CD8-positive, alpha-beta memory T cell (primary cell): ENCODE results near the gene PCNT. TPM values are rescaled to one million over a fixed set of nuclear protein-coding genes. Genes with fewer than 3 reads are reported as not detected.

Experiments
- CTCF ChIA-PET: fragments of 350-600 bp; sonication (Branson Sonifier 250); formaldehyde crosslinking; loops from one replicate; lab custom pipeline; 2021; ENCODE audit warnings: antibody characterized with exemption; lab: Charles Lee
- POLR2A ChIA-PET: fragments of 350-600 bp; sonication (Branson Sonifier 250); formaldehyde crosslinking; loops from one replicate; lab custom pipeline; 2021; ENCODE audit warnings: antibody characterized with exemption; lab: Charles Lee
- DNase-seq, 5 donors: peaks; one replicate each; pipeline versions ENCODE4 v3.0.0 to v3.0.0-alpha.2; 2020 to 2022; ENCODE audit warnings: mixed read lengths in 1 of 5
- H3K27ac ChIP-seq: one replicate; pipeline ENCODE4 v1.7.0; 2013; ENCODE audit warnings: low read depth, mild to moderate bottlenecking, low read length, moderate library complexity
- H3K27me3 ChIP-seq: 2 replicates; pipeline ENCODE4 v1.7.0; 2013; ENCODE audit warnings: low read length, mild to moderate bottlenecking; ENCODE audit not compliant: insufficient read depth, poor library complexity, severe bottlenecking
- H3K36me3 ChIP-seq: 2 replicates; pipeline ENCODE4 v1.7.0; 2013; ENCODE audit warnings: mild to moderate bottlenecking, low read length, moderate library complexity; ENCODE audit not compliant: insufficient read depth
- H3K4me1 ChIP-seq: 2 replicates; pipeline ENCODE4 v1.7.0; 2013; ENCODE audit warnings: mild to moderate bottlenecking, low read length, moderate library complexity; ENCODE audit not compliant: insufficient read depth
- H3K4me3 ChIP-seq: 2 replicates; pipeline ENCODE4 v1.7.0; 2013; ENCODE audit warnings: mild to moderate bottlenecking, low read length
- H3K9me3 ChIP-seq: 2 replicates; pipeline ENCODE4 v1.7.0; 2013; ENCODE audit warnings: mild to moderate bottlenecking, low read length
- H3K27ac Mint-ChIP-seq, 8 donors: one replicate each; pipeline ENCODE4 v1.8.0; 2020 to 2021; ENCODE audit warnings: mixed read lengths in 8 of 8, mild to moderate bottlenecking in 6 of 8, inconsistent platforms in 3 of 8, moderate library complexity in 3 of 8
- H3K27me3 Mint-ChIP-seq, 2 donors: one replicate each; pipeline ENCODE4 v1.8.0; 2020 to 2021; ENCODE audit warnings: mixed read lengths in 2 of 2, mild to moderate bottlenecking in 1 of 2, moderate library complexity in 1 of 2
- H3K36me3 Mint-ChIP-seq, 3 donors: one replicate each; pipeline ENCODE4 v1.8.0; 2020 to 2021; ENCODE audit warnings: mixed read lengths in 3 of 3, inconsistent platforms in 1 of 3, mild to moderate bottlenecking in 1 of 3
- H3K4me1 Mint-ChIP-seq, 3 donors: one replicate each; pipeline ENCODE4 v1.8.0; 2020 to 2021; ENCODE audit warnings: mixed read lengths in 3 of 3, inconsistent platforms in 1 of 3, mild to moderate bottlenecking in 1 of 3
- H3K4me3 Mint-ChIP-seq, 7 donors: one replicate each; pipeline ENCODE4 v1.8.0; 2020 to 2021; ENCODE audit warnings: mixed read lengths in 7 of 7, mild to moderate bottlenecking in 6 of 7, moderate library complexity in 4 of 7, inconsistent platforms in 2 of 7
- H3K9me3 Mint-ChIP-seq, 5 donors: one replicate each; pipeline ENCODE4 v1.8.0; 2020 to 2022; ENCODE audit warnings: mixed read lengths in 5 of 5, mild to moderate bottlenecking in 3 of 5, moderate library complexity in 2 of 5, inconsistent platforms in 1 of 5
- polyA plus RNA-seq: library from polyadenylated mRNA; unstranded; fragments of 300-500 nt; fragmentation: Illumina TruSeq; gene quantifications from one replicate; pipeline ENCODE4 v1.2.3, GENCODE V29; 2021
- total RNA-seq, 2 experiments: library from RNA; stranded (reverse); gene quantifications; one replicate each; pipeline ENCODE4 v1.2.3, GENCODE V29; 2021

The PCNT gene
- total and polyA plus RNA-seq, 3 experiments from 2014 or later: 27.1 to 60.1 (median 54.8) TPM

DNA sequence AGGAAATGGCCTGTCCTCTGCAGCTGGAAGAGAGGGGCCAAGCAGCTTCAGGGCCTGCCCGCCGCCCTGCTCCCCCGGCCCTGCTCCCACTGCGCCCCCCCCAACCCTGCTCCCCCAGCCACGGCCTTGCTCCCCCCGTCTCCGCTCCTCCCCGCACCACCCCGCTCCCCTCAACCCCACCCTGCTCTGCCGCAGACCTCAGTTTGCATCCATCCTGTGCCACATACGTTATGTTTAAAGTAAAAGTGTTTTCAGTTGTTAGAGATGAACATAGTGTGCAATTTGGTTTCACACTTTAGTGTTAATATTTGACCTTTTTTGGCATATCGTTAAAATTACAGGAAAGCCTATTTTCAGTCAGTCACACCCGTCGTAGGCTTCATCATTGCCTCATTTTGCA is 100.7 kb downstream of the PCNT start:
- Histone ChIP-seq H3K36me3 (peaks cover 4% of the 10 kb centered on the region), H3K9me3 (no peaks in the 10 kb centered on the region), H3K27ac (peak overlapping the region; percentile 95), H3K4me3 (peak overlapping the region; percentile 64), H3K27me3 (no peaks in the 10 kb centered on the region), H3K4me1 (peaks cover 37% of the 10 kb centered on the region)
- DNase-seq: peak; percentile 50 to 81 (median 77)
- H3K9me3 Mint-ChIP-seq: peaks cover 0 to 2% (median 0%) of the 10 kb centered on the region in 5 donors
- H3K4me3 Mint-ChIP-seq: peak overlapping the region; percentile 51 to 91 (median 86)
- H3K4me1 Mint-ChIP-seq: peaks cover 22 to 49% (median 30%) of the 10 kb centered on the region in 3 donors
- H3K27me3 Mint-ChIP-seq: peaks cover 0 to 1% of the 10 kb centered on the region in 2 donors
- peak overlapping the region; percentile 93 to 100 (median 99) for H3K27ac Mint-ChIP-seq
- ChIA-PET CTCF (interaction anchor here (0.7 to 2.9 kb wide), 5 partner anchors 10 to 198 kb away, joined by 3 to 10 read pairs (median 5); a partner anchor contains a TSS), POLR2A (interaction anchor here (1.0 to 2.7 kb wide), 4 partner anchors 32 to 139 kb away, joined by 3 to 12 read pairs (median 6); partner anchors contain the start of genes DIP2A and YBEY)
- H3K36me3 Mint-ChIP-seq: peaks cover 3 to 45% (median 4%) of the 10 kb centered on the region in 3 donors

DNA sequence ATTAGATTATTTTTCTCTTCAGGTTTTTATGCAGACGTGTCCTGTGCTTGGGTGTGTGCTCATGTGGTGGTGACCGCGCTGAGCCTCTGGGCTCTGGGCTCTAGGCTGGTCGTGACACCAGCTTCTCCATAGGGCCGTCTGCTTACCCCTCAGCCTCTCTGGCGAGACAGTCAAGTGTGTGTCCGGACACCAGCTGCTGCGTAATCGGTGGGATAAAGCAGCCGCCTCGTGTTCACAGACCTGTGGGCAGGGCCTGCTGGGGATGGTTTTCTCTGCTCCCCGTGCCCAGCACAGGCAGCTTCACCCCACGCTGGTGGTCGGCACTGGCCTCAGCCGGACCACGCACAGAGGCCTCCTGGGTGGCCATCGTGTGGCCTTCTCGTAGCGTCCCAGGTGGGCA is 101.1 kb downstream of the PCNT start:
- peaks cover 3 to 45% (median 4%) of the 10 kb centered on the region in 3 donors for H3K36me3 Mint-ChIP-seq
- Histone ChIP-seq H3K27ac (peak overlapping the region; percentile 95), H3K4me3 (peak overlapping the region; percentile 64), H3K36me3 (peaks cover 4% of the 10 kb centered on the region), H3K9me3 (no peaks in the 10 kb centered on the region), H3K27me3 (no peaks in the 10 kb centered on the region), H3K4me1 (peaks cover 37% of the 10 kb centered on the region)
- peaks cover 0 to 2% (median 0%) of the 10 kb centered on the region in 5 donors for H3K9me3 Mint-ChIP-seq
- H3K27me3 Mint-ChIP-seq: peaks cover 0 to 1% of the 10 kb centered on the region in 2 donors
- peaks cover 23 to 53% (median 30%) of the 10 kb centered on the region in 3 donors for H3K4me1 Mint-ChIP-seq
- H3K27ac Mint-ChIP-seq: peak overlapping the region; percentile 93 to 100 (median 99)
- peak overlapping the region; percentile 65 to 91 (median 86) for H3K4me3 Mint-ChIP-seq
- POLR2A ChIA-PET: interaction anchor here (1.0 to 2.7 kb wide), 4 partner anchors 32 to 126 kb away, joined by 4 to 12 read pairs (median 6); partner anchors contain the start of gene DIP2A
- peak in 3 of 5 donors; percentile 13 to 59 (median 17) for DNase-seq
- CTCF ChIA-PET: interaction anchor here (0.7 to 2.9 kb wide), 4 partner anchors 9 to 199 kb away, joined by 3 to 10 read pairs (median 5); no protein-coding TSS in a partner anchor

DNA sequence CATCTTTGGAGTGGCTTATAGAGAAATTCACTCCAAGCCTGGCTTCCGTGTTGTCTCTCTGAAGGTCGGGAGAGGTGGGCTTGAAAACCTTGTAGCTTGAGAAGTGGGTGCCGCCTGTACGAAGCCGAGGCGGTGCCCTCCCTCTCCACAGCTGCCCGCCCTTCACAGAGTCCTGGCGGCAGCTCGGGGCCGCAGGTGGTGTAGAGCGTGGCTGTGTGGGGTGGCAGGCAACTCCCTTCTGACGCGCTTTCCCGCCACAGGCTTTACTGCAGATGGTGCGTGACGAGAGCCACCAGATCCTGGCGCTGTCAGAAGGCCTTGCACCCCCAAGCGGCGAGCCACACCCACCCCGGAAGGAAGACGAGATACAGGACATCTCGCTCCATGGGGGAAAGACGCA is 101.6 kb downstream of the PCNT start:
- H3K9me3 ChIP-seq: no peaks in the 10 kb centered on the region
- Mint-ChIP-seq H3K4me1 (peaks cover 23 to 53% (median 30%) of the 10 kb centered on the region in 3 donors), H3K27me3 (peaks cover 0 to 1% of the 10 kb centered on the region in 2 donors), H3K27ac (peak overlapping the region; percentile 93 to 100 (median 99)), H3K4me3 (peak overlapping the region; percentile 65 to 91 (median 86)), H3K36me3 (peaks cover 0 to 45% (median 2%) of the 10 kb centered on the region in 3 donors), H3K9me3 (peaks cover 0 to 2% (median 0%) of the 10 kb centered on the region in 5 donors)
- peak overlapping the region; percentile 95 for H3K27ac ChIP-seq
- H3K4me3 ChIP-seq: peak overlapping the region; percentile 64
- POLR2A ChIA-PET: interaction anchor here (1.0 to 2.7 kb wide), 4 partner anchors 31 to 126 kb away, joined by 4 to 12 read pairs (median 6); partner anchors contain the start of gene DIP2A
- peaks cover 37% of the 10 kb centered on the region for H3K4me1 ChIP-seq
- DNase-seq: peak; percentile 69 to 94 (median 91)
- H3K27me3 ChIP-seq: no peaks in the 10 kb centered on the region
- CTCF ChIA-PET: interaction anchor here (0.6 to 2.9 kb wide), 5 partner anchors 9 to 199 kb away, joined by 3 to 10 read pairs (median 3); no protein-coding TSS in a partner anchor
- peaks cover 4% of the 10 kb centered on the region for H3K36me3 ChIP-seq

DNA sequence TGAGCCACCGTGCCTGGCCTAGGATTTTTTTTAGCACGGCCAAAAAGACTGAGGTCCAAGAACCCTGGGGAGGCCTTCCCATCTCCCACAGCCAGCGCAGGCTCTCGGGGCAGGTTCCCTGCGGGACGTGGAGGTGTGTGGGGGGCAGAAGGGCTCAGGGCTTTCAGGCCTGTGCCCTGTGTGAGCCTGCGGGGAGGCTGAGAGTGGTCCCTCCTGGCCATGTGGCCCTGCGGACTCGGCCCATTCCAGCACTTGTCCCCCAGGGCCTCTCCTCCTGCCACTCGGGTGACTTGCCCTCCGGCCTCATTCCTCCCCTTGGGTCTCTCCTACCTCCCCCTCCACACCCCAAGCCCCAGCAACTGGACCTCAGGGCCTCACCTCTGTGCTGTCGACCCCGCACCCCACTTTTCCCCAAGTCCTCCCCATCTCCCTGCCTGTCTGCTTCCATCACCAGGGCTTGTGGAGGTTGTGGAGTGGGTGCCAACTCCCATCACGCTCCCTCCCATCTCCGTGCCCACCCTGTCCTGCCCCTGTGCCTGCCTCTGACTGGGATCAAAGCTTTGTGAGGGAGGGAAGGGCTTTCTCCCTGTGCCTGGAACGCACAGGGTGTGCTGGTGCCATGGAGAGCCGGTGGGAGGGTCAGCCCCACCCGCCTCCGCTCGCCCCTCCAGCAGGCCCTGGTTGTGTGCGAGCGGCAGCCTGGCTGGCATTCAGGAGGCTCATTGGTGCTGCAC is 102.5 kb downstream of the PCNT start:
- Mint-ChIP-seq H3K36me3 (peaks cover 0 to 48% (median 2%) of the 10 kb centered on the region in 3 donors), H3K4me1 (peaks cover 23 to 53% (median 30%) of the 10 kb centered on the region in 3 donors), H3K9me3 (peaks cover 0 to 2% (median 0%) of the 10 kb centered on the region in 5 donors), H3K4me3 (peak overlapping the region in 2 of 7 donors; percentile 60 to 91), H3K27me3 (peaks cover 0 to 1% of the 10 kb centered on the region in 2 donors), H3K27ac (peak overlapping the region in 7 of 8 donors; percentile 56 to 100 (median 99))
- peak overlapping the region; percentile 95 for H3K27ac ChIP-seq
- no peaks in the 10 kb centered on the region for H3K27me3 ChIP-seq
- H3K9me3 ChIP-seq: no peaks in the 10 kb centered on the region
- peaks cover 4% of the 10 kb centered on the region for H3K36me3 ChIP-seq
- no peak for DNase-seq
- no peak overlapping the region for H3K4me3 ChIP-seq
- POLR2A ChIA-PET: interaction anchor here (0.6 to 2.7 kb wide), 3 partner anchors 33 to 101 kb away, joined by 5 to 12 read pairs (median 5); partner anchors contain the start of gene DIP2A
- peaks cover 37% of the 10 kb centered on the region for H3K4me1 ChIP-seq
- CTCF ChIA-PET: interaction anchor here (1.2 to 2.9 kb wide), 2 partner anchors 8 to 101 kb away, joined by 3 to 10 read pairs; no protein-coding TSS in a partner anchor

DNA sequence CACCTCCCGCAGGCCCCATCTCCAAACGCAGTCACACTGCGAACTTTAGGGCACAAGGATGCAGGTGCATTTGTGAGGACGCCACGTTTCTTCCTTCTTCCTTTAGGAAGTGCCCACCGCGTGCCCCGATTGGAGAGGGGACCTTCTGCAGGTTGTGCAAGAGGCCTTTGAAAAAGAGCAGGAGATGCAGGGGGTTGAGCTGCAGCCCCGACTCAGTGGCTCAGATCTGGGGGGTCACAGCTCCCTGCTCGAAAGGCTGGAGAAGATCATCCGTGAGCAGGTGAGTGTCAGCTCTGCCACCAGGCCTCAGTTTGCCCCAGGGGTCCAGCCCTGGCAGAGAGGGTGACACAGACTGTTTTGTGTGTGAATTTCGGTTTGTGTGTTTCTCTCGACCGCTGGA is 103.6 kb downstream of the PCNT start:
- Mint-ChIP-seq H3K36me3 (peaks cover 0 to 53% (median 9%) of the 10 kb centered on the region in 3 donors), H3K9me3 (peaks cover 0 to 2% (median 0%) of the 10 kb centered on the region in 5 donors), H3K4me3 (peak overlapping the region in 1 of 7 donors; percentile 32), H3K4me1 (peaks cover 31 to 61% (median 39%) of the 10 kb centered on the region in 3 donors), H3K27ac (peak overlapping the region; percentile 47 to 92 (median 82)), H3K27me3 (peaks cover 0 to 4% of the 10 kb centered on the region in 2 donors)
- peaks cover 4% of the 10 kb centered on the region for H3K36me3 ChIP-seq
- no peaks in the 10 kb centered on the region for H3K9me3 ChIP-seq
- peaks cover 35% of the 10 kb centered on the region for H3K4me1 ChIP-seq
- ChIA-PET POLR2A (no interaction called here), CTCF (no interaction called here)
- H3K27me3 ChIP-seq: no peaks in the 10 kb centered on the region
- no peak overlapping the region for H3K27ac ChIP-seq
- no peak for DNase-seq
- H3K4me3 ChIP-seq: no peak overlapping the region

DNA sequence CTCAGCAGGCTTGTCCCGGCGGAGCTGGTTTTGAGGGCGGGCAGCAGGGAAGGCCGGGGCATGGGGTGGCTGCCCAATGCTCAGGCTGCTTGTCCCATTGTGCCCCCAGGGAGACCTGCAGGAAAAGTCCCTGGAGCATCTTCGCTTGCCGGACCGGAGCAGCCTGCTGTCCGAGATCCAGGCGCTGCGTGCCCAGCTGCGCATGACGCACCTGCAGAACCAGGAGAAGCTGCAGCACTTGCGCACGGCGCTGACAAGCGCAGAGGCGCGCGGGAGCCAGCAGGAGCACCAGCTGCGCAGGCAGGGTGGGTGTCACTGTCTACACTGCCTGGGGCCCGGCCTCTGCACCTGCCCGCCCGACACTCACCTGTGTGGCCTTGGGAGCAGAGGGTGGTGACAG is 104.3 kb downstream of the PCNT start:
- Histone ChIP-seq H3K27ac (no peak overlapping the region), H3K4me3 (no peak overlapping the region), H3K4me1 (peaks cover 28% of the 10 kb centered on the region), H3K36me3 (peaks cover 4% of the 10 kb centered on the region), H3K9me3 (no peaks in the 10 kb centered on the region), H3K27me3 (no peaks in the 10 kb centered on the region)
- peaks cover 0 to 4% of the 10 kb centered on the region in 2 donors for H3K27me3 Mint-ChIP-seq
- peak overlapping the region in 2 of 8 donors; percentile 79 to 91 for H3K27ac Mint-ChIP-seq
- POLR2A ChIA-PET: no interaction called here
- CTCF ChIA-PET: no interaction called here
- DNase-seq: no peak
- H3K36me3 Mint-ChIP-seq: peaks cover 0 to 57% (median 9%) of the 10 kb centered on the region in 3 donors
- H3K9me3 Mint-ChIP-seq: peaks cover 0 to 2% (median 0%) of the 10 kb centered on the region in 5 donors
- H3K4me3 Mint-ChIP-seq: peak overlapping the region in 1 of 7 donors; percentile 26
- peaks cover 28 to 53% (median 36%) of the 10 kb centered on the region in 3 donors for H3K4me1 Mint-ChIP-seq

DNA sequence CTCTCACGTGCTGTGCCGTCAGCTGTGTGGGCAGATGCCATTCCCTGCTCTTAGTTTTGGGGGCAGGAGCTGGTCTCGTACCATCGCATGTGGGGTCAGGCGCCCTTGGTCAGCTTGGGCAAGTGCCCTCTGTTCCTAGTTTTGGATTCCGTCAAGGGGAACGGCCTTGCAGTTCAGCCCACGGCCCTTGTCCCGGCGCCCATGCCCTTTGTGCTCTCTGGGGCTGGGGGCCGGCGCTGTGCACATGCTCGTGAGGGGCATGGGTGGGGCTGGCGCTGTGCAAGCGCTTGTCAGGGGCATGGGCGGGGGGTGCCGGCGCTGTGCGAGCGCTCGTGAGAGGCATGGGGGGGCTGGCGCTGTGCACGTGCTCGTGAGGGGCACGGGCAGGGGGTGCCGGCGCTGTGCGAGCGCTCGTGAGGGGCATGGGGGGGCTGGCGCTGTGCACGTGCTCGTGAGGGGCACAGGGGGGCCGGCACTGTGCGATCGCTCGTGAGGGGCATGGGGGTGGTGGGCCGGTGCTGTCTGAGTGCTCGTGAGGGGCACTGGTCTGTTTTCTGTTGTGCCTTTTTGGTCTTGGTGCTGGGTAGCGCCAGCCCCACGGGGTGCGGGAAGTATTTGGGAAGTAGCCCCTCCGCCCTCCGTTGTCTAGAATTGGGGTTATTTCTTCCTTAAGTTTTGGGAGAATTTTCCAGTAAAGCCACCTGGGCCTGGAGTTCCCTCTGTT is 105.2 kb downstream of the PCNT start:
- peaks cover 4% of the 10 kb centered on the region for H3K36me3 ChIP-seq
- CTCF ChIA-PET: no interaction called here
- H3K9me3 Mint-ChIP-seq: peaks cover 0 to 2% (median 0%) of the 10 kb centered on the region in 5 donors

More for the DNA sequence above, 105.2 kb downstream of the PCNT start:
- Mint-ChIP-seq H3K4me3 (peak overlapping the region in 4 of 7 donors; percentile 14 to 39 (median 29)), H3K4me1 (peaks cover 23 to 47% (median 30%) of the 10 kb centered on the region in 3 donors), H3K27me3 (peaks cover 0 to 4% of the 10 kb centered on the region in 2 donors), H3K27ac (peak overlapping the region in 6 of 8 donors; percentile 17 to 95 (median 63)), H3K36me3 (peaks cover 0 to 58% (median 9%) of the 10 kb centered on the region in 3 donors)
- Histone ChIP-seq H3K27me3 (no peaks in the 10 kb centered on the region), H3K27ac (no peak overlapping the region), H3K4me3 (no peak overlapping the region), H3K9me3 (no peaks in the 10 kb centered on the region), H3K4me1 (peaks cover 22% of the 10 kb centered on the region)
- POLR2A ChIA-PET: no interaction called here
- DNase-seq: no peak
